WI38 (cell line): ENCODE results near the gene STK17B.

Experiments used
- H3K4me3 ChIP-seq: 2 replicates; pipeline ENCODE4 v1.5.1; 2011; ENCODE audit warnings: low read depth, mild to moderate bottlenecking, control low read depth, low read length
- TF ChIP-seq, protein P1 (sequence below): IDR thresholded peaks from 2 replicates; pipeline ENCODE4 v1.5.1; 2012; ENCODE audit warnings: low read depth, mild to moderate bottlenecking, control low read depth, low read length

STK17B gene

DNA sequence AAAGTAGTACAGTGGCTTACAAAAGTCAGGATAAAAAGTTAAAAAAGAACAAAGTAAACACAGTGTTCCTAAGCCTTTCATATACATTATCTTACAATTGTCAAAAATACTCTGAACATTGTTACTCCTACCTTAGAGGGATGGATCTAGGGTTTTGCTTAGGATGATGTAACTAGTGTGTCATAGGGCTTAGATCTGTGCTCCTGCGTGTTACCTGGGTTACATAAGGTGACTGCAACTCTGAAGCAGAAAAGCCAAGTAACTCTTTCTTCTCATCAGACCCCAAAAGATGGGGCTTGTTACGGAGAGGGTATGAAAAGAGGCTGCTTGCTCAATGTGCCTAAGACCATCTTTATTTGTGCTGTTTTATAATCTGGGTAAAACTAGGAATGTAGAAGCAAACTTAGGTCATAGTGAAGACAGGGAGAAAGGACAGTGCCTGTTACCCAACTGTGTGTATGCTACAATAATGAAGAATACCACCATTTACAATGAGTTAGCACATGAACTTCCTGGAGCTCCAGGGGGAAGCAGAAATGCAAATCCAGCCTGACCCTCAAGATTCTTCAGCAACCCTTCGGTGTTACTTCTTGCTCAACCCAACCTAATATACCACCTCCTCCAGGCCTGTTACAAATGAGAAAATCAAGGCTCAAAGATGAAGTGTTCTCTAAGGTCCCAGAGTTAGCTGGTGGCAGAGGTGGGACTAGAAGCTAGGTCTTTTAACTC lies 42.0 kb upstream of the STK17B start:
- TF ChIP-seq, protein P1, sequence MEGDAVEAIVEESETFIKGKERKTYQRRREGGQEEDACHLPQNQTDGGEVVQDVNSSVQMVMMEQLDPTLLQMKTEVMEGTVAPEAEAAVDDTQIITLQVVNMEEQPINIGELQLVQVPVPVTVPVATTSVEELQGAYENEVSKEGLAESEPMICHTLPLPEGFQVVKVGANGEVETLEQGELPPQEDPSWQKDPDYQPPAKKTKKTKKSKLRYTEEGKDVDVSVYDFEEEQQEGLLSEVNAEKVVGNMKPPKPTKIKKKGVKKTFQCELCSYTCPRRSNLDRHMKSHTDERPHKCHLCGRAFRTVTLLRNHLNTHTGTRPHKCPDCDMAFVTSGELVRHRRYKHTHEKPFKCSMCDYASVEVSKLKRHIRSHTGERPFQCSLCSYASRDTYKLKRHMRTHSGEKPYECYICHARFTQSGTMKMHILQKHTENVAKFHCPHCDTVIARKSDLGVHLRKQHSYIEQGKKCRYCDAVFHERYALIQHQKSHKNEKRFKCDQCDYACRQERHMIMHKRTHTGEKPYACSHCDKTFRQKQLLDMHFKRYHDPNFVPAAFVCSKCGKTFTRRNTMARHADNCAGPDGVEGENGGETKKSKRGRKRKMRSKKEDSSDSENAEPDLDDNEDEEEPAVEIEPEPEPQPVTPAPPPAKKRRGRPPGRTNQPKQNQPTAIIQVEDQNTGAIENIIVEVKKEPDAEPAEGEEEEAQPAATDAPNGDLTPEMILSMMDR = no peak
- no peak overlapping the region for H3K4me3 ChIP-seq

DNA sequence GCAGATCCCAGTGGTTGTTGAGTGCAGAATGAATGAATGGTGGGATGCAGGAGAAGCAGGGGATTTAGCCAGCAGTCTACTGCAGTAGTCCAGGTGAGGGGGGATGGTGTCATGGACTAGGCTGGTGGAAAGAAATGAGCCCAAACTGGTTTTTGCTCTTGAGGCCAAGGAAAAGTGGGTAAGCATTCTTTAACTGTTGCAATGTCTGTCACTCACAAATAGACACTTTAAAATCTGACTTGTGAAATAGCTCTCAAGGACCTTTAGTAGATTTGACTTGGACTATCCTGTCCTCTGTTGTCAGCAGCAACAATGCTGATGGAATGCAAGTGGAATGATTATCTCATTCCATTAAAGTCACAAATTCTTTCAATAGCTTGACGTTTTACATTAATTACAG lies 37.5 kb upstream of the STK17B start:
- H3K4me3 ChIP-seq = no peak overlapping the region
- TF ChIP-seq, protein P1 = no peak

DNA sequence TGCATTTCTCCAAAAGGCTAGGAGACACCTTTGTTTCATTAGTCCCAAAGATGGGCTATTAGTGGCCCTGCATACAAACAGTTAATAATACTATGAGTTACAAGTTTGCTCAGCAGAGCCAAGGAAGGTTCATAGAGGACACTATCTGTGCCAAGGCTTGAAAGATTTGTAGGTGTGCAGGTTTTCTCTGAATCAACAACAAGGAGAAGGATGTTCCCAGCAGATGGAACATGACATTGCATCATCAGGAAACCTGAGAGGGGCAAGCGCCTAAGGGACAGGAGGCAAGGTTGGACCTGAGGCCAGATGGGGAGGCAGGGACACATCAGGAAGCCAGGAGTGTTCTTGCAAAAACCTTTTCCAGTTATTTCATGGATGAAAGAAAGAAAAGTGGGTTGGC lies 35.4 kb upstream of the STK17B start:
- H3K4me3 ChIP-seq = no peak overlapping the region
- TF ChIP-seq, protein P1 = no peak

DNA sequence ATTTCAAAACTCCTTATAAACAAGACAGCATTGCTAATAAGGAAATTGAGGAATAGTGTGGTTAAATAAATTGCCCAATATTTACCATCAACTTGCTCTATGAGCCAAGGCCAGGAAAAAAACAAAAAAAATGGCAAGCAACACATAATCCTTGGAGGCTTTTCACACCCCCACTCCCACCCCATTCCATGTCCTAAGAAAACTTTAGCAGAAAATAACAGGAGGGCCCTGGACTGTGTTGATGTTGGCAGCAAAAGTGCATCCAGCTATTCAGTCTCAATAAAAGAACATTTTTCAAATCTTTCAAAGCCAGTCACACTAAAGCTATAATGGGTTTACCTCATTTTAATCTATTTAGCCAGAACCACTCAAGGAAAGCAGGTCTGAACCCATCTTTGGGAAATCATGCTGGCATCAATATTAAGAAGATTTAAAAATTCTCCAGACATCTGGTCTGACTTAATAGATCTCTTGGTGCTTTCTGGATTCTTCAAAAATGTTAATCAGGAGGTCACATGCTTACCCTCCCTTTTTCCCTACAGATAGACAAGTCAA lies 34.6 kb upstream of the STK17B start:
- TF ChIP-seq, protein P1 = no peak

DNA sequence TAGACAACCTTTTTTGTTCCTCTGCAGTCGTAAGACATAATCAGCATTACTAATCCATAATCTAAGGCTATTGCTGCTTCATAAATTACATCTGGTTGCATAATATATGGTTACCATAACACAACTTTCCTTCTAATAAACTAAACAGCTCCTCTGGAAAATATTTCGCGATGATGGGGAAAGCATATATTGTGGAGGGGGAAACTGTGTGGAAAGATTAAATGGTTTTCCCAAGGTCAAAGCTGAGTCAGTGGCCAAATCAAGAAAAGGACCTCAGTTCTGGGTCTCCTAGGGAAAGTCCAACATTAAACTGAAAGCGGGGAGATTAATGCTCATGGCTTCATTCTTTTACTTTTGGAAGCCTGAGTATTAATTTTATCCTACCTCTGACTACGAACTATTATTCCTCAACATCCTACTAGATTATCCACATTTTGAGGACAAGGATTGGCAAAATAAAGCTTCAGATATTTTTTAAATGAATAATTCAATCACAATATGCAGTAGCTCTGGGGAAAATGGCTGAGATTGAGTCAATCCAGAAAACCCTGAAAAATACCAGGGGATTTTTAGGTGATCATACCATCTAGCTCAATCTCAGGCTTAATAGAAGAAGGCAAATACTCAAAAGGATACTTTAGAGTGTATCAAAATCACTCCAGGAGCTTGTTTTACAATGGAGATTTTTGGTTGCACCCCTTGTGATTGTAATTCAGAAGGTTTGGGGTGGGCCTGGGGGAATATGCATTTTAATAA lies 33.8 kb upstream of the STK17B start:
- TF ChIP-seq, protein P1 = no peak
- H3K4me3 ChIP-seq = no peak overlapping the region

More for the DNA sequence above, 34.6 kb upstream of the STK17B start:
- no peak overlapping the region for H3K4me3 ChIP-seq

DNA sequence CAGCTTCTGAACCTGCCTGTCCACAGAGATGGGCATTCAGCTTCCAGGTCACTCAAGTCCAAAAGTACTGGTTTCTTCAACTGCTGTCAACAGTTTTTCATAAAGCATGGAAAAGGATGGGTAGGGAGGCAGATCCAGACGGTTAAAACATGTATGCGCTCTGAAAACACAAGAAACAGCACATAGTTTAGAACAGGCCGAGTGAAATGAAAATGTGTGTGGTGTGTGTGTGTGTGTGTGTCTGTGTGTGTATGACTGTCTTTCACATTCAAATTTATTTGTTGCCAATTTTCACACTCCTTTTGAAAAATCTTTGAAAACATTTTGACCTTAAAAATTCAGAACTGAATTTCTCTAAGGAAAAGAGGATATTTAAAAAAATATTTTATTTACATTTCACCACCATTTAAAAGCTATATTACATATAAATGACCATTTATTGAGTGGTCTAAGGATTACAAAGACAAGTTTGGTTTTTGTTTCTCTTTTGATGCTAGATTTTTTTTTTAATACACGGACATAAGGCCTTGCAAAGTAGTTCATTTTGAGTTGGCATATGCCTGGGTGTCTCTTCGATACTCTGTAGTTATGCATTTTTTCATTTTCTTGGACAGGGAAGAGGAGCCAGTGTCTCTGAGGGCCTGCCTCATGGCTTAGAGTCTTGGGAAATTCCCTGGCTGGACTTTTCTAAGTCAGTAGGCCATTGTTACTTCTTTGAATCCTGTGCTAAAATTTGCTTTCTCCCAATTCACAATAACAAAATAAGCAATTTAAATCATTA lies 30.0 kb upstream of the STK17B start:
- TF ChIP-seq, protein P1 = no peak
- H3K4me3 ChIP-seq = no peak overlapping the region
